GM12878 (cell line): ENCODE results near the gene TNXB. TPM values are rescaled to one million over a fixed set of nuclear protein-coding genes. Genes with fewer than 3 reads are reported as not detected.

Source experiments
- ATAC-seq: fragments of 200-7000 bp; cut with Tn5 transposase; 3 replicates; pipeline ENCODE4 v1.9.1; 2020; ENCODE audit warnings: mild to moderate bottlenecking, moderate library complexity
- BruUV-seq: library from RNA; stranded (reverse); fragments of 400-500 nt; replicated peaks from 2 replicates; lab custom pipeline; 2021; lab: Mats Ljungman, UMichigan
- CTCF ChIA-PET: fragments of 300-600 bp; sonication (Branson Sonifier 250); formaldehyde crosslinking; extraction: SDS; loops from one replicate; lab custom pipeline; 2021; ENCODE audit warnings: inconsistent platforms; lab: Yijun Ruan, JAX
- POLR2A ChIA-PET: fragments of 350-600 bp; formaldehyde crosslinking; extraction: SDS; loops from one replicate; lab custom pipeline; 2021; ENCODE audit warnings: inconsistent platforms; lab: Charles Lee
- RAD21 ChIA-PET: fragments of 300-600 bp; sonication (Branson Sonifier 250); formaldehyde crosslinking; loops from one replicate; lab custom pipeline; 2023; ENCODE audit warnings: antibody characterized with exemption; ENCODE audit not compliant: unreplicated experiment; lab: Charles Lee
- SMC1A ChIA-PET: fragments of 300-600 bp; sonication (Branson Sonifier 250); formaldehyde crosslinking; loops from one replicate; lab custom pipeline; 2023; ENCODE audit not compliant: unreplicated experiment, uncharacterized antibody; lab: Charles Lee
- DNase-seq: peaks from one replicate; pipeline ENCODE4 v3.0.0-alpha.2; 2011; ENCODE audit warnings: low read depth, low spot score
- FAIRE-seq: peaks from 3 replicates; lab custom pipeline; 2011; peaks lifted over from hg19 to GRCh38; lab: Jason Lieb, UNC
- H2AFZ ChIP-seq: 2 replicates; pipeline ENCODE4 v1.6.0; 2011; ENCODE audit warnings: low read depth, low read length, control low read depth; ENCODE audit not compliant: control insufficient read depth
- H3K27ac ChIP-seq: 2 replicates; pipeline ENCODE4 v1.5.1; 2011; ENCODE audit warnings: control low read depth; ENCODE audit not compliant: control insufficient read depth, insufficient read depth
- H3K27me3 ChIP-seq, 2 experiments: replicated peaks in 1 of 2; 2 replicates each; pipeline versions ENCODE4 v1.6.0 to v1.6.1; 2011; ENCODE audit warnings: low read length in 1 of 2; ENCODE audit not compliant: control insufficient read depth in 2 of 2, insufficient read depth in 2 of 2
- H3K36me3 ChIP-seq, 2 experiments: 2 replicates each; pipeline ENCODE4 v1.5.1; 2011; ENCODE audit warnings: low read length in 1 of 2; ENCODE audit not compliant: control insufficient read depth in 2 of 2, insufficient read depth in 2 of 2
- H3K4me1 ChIP-seq: 2 replicates; pipeline ENCODE4 v1.6.1; 2011; ENCODE audit warnings: mild to moderate bottlenecking, low read length, moderate library complexity, mixed read lengths; ENCODE audit not compliant: control insufficient read depth, insufficient read depth
- H3K4me2 ChIP-seq: 2 replicates; pipeline ENCODE4 v1.6.0; 2011; ENCODE audit warnings: control low read depth; ENCODE audit not compliant: control insufficient read depth, insufficient read depth
- H3K4me3 ChIP-seq: fragments of 200-600 bp; sonication (generic); 2 replicates; pipeline ENCODE4 v1.5.1; 2016
- H3K79me2 ChIP-seq: 2 replicates; pipeline ENCODE4 v1.6.0; 2011; ENCODE audit warnings: low read length; ENCODE audit not compliant: control insufficient read depth, insufficient read depth
- H3K9ac ChIP-seq: 2 replicates; pipeline ENCODE4 v1.8.0; 2011; ENCODE audit warnings: low read length, control low read depth, mixed read lengths; ENCODE audit not compliant: control insufficient read depth, insufficient read depth
- H3K9me3 ChIP-seq: replicated peaks from 3 replicates; pipeline ENCODE4 v1.5.1; 2011; ENCODE audit warnings: mild to moderate bottlenecking, low read length; ENCODE audit not compliant: control insufficient read depth, insufficient read depth
- H4K20me1 ChIP-seq: 2 replicates; pipeline ENCODE4 v1.6.0; 2011; ENCODE audit not compliant: control insufficient read depth, insufficient read depth
- ATF7 ChIP-seq: fragments of 450-650 bp; IDR thresholded peaks from 2 replicates; pipeline ENCODE4 v1.6.1; 2016; ENCODE audit warnings: low read depth, mild to moderate bottlenecking
- BCL11A ChIP-seq: IDR thresholded peaks from 2 replicates; pipeline ENCODE4 v1.6.1; 2011; ENCODE audit warnings: low read depth, low read length
- CBX5 ChIP-seq: sonication (generic); IDR thresholded peaks from 2 replicates; pipeline ENCODE4 v1.6.1; 2016; ENCODE audit warnings: low read depth, moderate library complexity, mild to moderate bottlenecking, inconsistent platforms
- CEBPZ ChIP-seq: fragments of 150-350 bp; IDR thresholded peaks from 2 replicates; pipeline ENCODE4 v1.6.1; 2016; ENCODE audit warnings: low read depth, low read length
- CREB1 ChIP-seq: IDR thresholded peaks from 2 replicates; pipeline ENCODE4 v1.6.1; 2012; ENCODE audit warnings: low read depth, mild to moderate bottlenecking, inconsistent platforms
- CREM ChIP-seq: IDR thresholded peaks from 2 replicates; pipeline ENCODE4 v1.6.1; 2014; ENCODE audit warnings: antibody characterized with exemption, low read depth
- EED ChIP-seq: sonication (generic); IDR thresholded peaks from 2 replicates; pipeline ENCODE4 v1.6.1; 2016; ENCODE audit warnings: antibody characterized with exemption, low read depth
- IKZF2 ChIP-seq, 2 experiments: fragments of 450-650 bp; IDR thresholded peaks; 2 replicates each; pipeline ENCODE4 v1.6.1; 2017; ENCODE audit warnings: mild to moderate bottlenecking in 2 of 2, moderate library complexity in 2 of 2
- KAT2A ChIP-seq: conservative IDR thresholded peaks from 2 replicates; pipeline ENCODE4 v1.6.1; 2011; ENCODE audit warnings: low read depth, low read length; ENCODE audit not compliant: control insufficient read depth
- MTA3 ChIP-seq: IDR thresholded peaks from 2 replicates; pipeline ENCODE4 v1.6.1; 2012; ENCODE audit warnings: low read length, inconsistent platforms, borderline replicate concordance
- NFIC ChIP-seq: IDR thresholded peaks from 2 replicates; pipeline ENCODE4 v1.6.1; 2012; ENCODE audit warnings: low read depth, mild to moderate bottlenecking, inconsistent platforms, low read length, moderate library complexity
- PBX3 ChIP-seq: IDR thresholded peaks from 2 replicates; pipeline ENCODE4 v1.6.1; 2011; ENCODE audit warnings: mild to moderate bottlenecking, low read depth, low read length, moderate library complexity; ENCODE audit not compliant: insufficient replicate concordance
- SUZ12 ChIP-seq: fragments of 200-600 bp; sonication (generic); IDR thresholded peaks from one replicate; pipeline ENCODE4 v1.6.1; 2018; ENCODE audit warnings: antibody characterized with exemption, mild to moderate bottlenecking; ENCODE audit not compliant: unreplicated experiment
- whole genome bisulfite sequencing: methylation state at CpG from one replicate; pipeline ENCODE4 v1.1.6; 2016; ENCODE audit warnings: low lambda C conversion rate; ENCODE audit not compliant: insufficient replicate concordance, insufficient coverage; ENCODE audit errors: missing lambda C conversion rate; 5-methylcytosine and 5-hydroxymethylcytosine counted together
- in situ Hi-C: fragments of 300-500 bp; cut with MboI; formaldehyde crosslinking; loops from 9 replicates; pipeline ENCODE4 v1.14.3; 2018; ENCODE audit warnings: mixed read lengths
- intact Hi-C: fragments of 100-400 bp; cut with micrococcal nuclease; formaldehyde crosslinking; loops from one replicate; pipeline ENCODE4 v1.14.2; 2022; ENCODE audit not compliant: unreplicated experiment
- polyA plus RNA-seq, 11 experiments: library from polyadenylated mRNA; depleted of rRNA in 4 of 11; unstranded in 6 of 11; stranded (reverse) in 5 of 11; fragments of >200 nt; fragmentation: Nextera tagmentation in 4 of 11; fragmentation: Illumina TruSeq in 1 of 11; extraction: Ambion mirVana in 4 of 11; extraction: Trizol in 1 of 11; gene quantifications; 1 replicate in 1 of 11; 2 replicates in 10 of 11; pipeline versions ENCODE4 v1.2.1 to v1.2.3, GENCODE V29; 2011 to 2016; ENCODE audit warnings: inconsistent platforms in 2 of 11, missing spikeins in 2 of 11, low read depth in 1 of 11
- total RNA-seq, 4 experiments: library from RNA; depleted of rRNA in 3 of 4; stranded (reverse); fragments of >200 nt in 3 of 4; fragmentation: Illumina TruSeq in 1 of 4; extraction: Trizol in 1 of 4; gene quantifications; 2 replicates each; pipeline versions ENCODE4 v1.2.1 to v1.2.3, GENCODE V29; 2013 to 2021

Gene TNXB
- total and polyA plus RNA-seq, 10 of the 15 experiments (the other 5 are each of a cell fraction or from before 2014, with no cell fraction given) = 0.03 to 2.5 (median 0.68) TPM; not detected in 2

GRCh38 chr6:32089082-32089828 is 19.9 kb downstream of the TNXB start:
- Histone ChIP-seq H3K36me3 (no peaks in the 10 kb centered on the region), H3K79me2 (no peaks in the 10 kb centered on the region), H3K4me2 (no peak overlapping the region), H3K27me3 (peaks cover 0 to 2% of the 10 kb centered on the region in 2 experiments), H2AFZ (no peak overlapping the region), H3K4me3 (no peak overlapping the region), H3K4me1 (peaks cover 16% of the 10 kb centered on the region), H3K27ac (no peak overlapping the region), H3K9me3 (no peaks in the 10 kb centered on the region), H4K20me1 (no peaks in the 10 kb centered on the region), H3K9ac (no peak overlapping the region)
- SMC1A ChIA-PET = no interaction called here
- POLR2A ChIA-PET = no interaction called here
- WGBS = 43% methylated on average over 10 of the region's 10 CpGs
- DNase-seq (no peak), FAIRE-seq (no peak), ATAC-seq (no peak)
- RAD21 ChIA-PET = no interaction called here
- BruUV-seq = no TSS peak
- in situ Hi-C loops = no loop called here
- CTCF ChIA-PET = no interaction called here
- TF ChIP-seq CREB1 = no peak
- no peak for TF ChIP-seq NFIC
- no peak for TF ChIP-seq PBX3
- TF ChIP-seq IKZF2 (IDR thresholded peaks at IDR 0.05) = no peak
- TF ChIP-seq BCL11A = no peak
- no peak for TF ChIP-seq MTA3
- no peak for TF ChIP-seq EED
- TF ChIP-seq CEBPZ = no peak
- TF ChIP-seq SUZ12 = no peak
- TF ChIP-seq KAT2A = no peak
- no peak for TF ChIP-seq CBX5
- no peak for TF ChIP-seq ATF7
- TF ChIP-seq CREM = no peak
- intact Hi-C loops = no loop called here
